GM12892 (cell line): Measurements from ENCODE around the gene CAPN3.

Experiments
- POLR2A ChIP-seq: IDR thresholded peaks from 2 replicates; pipeline ENCODE4 v1.6.1; 2011; ENCODE audit warnings: low read depth, low read length, control low read depth
- POLR2AphosphoS5 ChIP-seq: IDR thresholded peaks from 2 replicates; pipeline ENCODE4 v1.6.1; 2011; ENCODE audit warnings: low read depth, low read length, control low read depth
- TAF1 ChIP-seq: IDR thresholded peaks from 2 replicates; pipeline ENCODE4 v1.6.1; 2011; ENCODE audit warnings: low read depth, mild to moderate bottlenecking, control low read depth, low read length, borderline replicate concordance

GRCh38 chr15:42444415-42445063 lies 85.2 kb downstream of the CAPN3 start:
- no peak for TF ChIP-seq POLR2AphosphoS5
- no peak for TF ChIP-seq POLR2A
- TF ChIP-seq TAF1, result no peak
